HepG2 (cell line): ENCODE results near the gene ITPK1. TPM values are rescaled to one million over a fixed set of nuclear protein-coding genes. Genes with fewer than 3 reads are reported as not detected.
A peak's percentile ranks its signal among the peaks of the same experiment; 100 is the strongest.

Experiments used
- ATF7-NPFF ChIP-seq: sonication (generic); formaldehyde crosslinking; IDR thresholded peaks from 2 replicates; pipeline ENCODE4 v1.8.1; 2023; ENCODE audit warnings: mild to moderate bottlenecking, low read depth, missing genetic modification reagents, moderate library complexity
- CEBPB ChIP-seq: IDR thresholded peaks from 2 replicates; pipeline ENCODE4 v1.6.1; 2011; ENCODE audit warnings: low read depth, low read length, improper control_type of control experiment, borderline replicate concordance
- CEBPG ChIP-seq: IDR thresholded peaks from 2 replicates; pipeline ENCODE4 v1.6.1; 2016
- FOXO1 ChIP-seq: sonication (generic); formaldehyde crosslinking; IDR thresholded peaks from 2 replicates; pipeline ENCODE4 v1.4.0; 2020; ENCODE audit warnings: missing genetic modification reagents
- HHEX ChIP-seq: IDR thresholded peaks from 2 replicates; pipeline ENCODE4 v1.6.1; 2016; ENCODE audit warnings: control low read depth
- KAT2B ChIP-seq: fragments of 150-350 bp; IDR thresholded peaks from 2 replicates; pipeline ENCODE4 v1.6.1; 2014; ENCODE audit warnings: low read depth, low read length, borderline replicate concordance
- MAFK ChIP-seq, 2 experiments: IDR thresholded peaks in 1 of 2; conservative IDR thresholded peaks in 1 of 2; 2 replicates each; pipeline ENCODE4 v1.6.1; 2011; ENCODE audit warnings: improper control_type of control experiment in 2 of 2, low read length in 2 of 2
- MBD4 ChIP-seq: IDR thresholded peaks from 2 replicates; pipeline ENCODE4 v1.6.1; 2012; ENCODE audit warnings: low read length, inconsistent platforms, borderline replicate concordance
- NR3C1 ChIP-seq: sonication (generic); formaldehyde crosslinking; IDR thresholded peaks from 2 replicates; pipeline ENCODE4 v1.4.0; 2020; ENCODE audit warnings: missing genetic modification reagents
- PITX1 ChIP-seq: sonication (generic); formaldehyde crosslinking; IDR thresholded peaks from 2 replicates; pipeline ENCODE4 v1.5.1; 2020; ENCODE audit warnings: mild to moderate bottlenecking, missing genetic modification reagents
- POGZ ChIP-seq: sonication (generic); formaldehyde crosslinking; IDR thresholded peaks from 2 replicates; pipeline ENCODE4 v1.4.0; 2020; ENCODE audit warnings: mild to moderate bottlenecking, missing genetic modification reagents
- TBL1XR1 ChIP-seq: fragments of 150-350 bp; IDR thresholded peaks from 2 replicates; pipeline ENCODE4 v1.6.1; 2014; ENCODE audit warnings: borderline replicate concordance, low read length; ENCODE audit not compliant: partially characterized antibody
- TRIM24 ChIP-seq: sonication (generic); formaldehyde crosslinking; IDR thresholded peaks from 2 replicates; pipeline ENCODE4 v1.8.0; 2022; ENCODE audit warnings: mild to moderate bottlenecking, missing genetic modification reagents
- ZNF20 ChIP-seq: sonication (generic); formaldehyde crosslinking; IDR thresholded peaks from 2 replicates; pipeline ENCODE4 v1.4.0; 2020; ENCODE audit warnings: mild to moderate bottlenecking, moderate library complexity, missing genetic modification reagents
- ZNF205 ChIP-seq: IDR thresholded peaks from 2 replicates; pipeline ENCODE4 v1.6.1; 2018; ENCODE audit warnings: missing biosample characterization, missing genetic modification reagents
- ZNF224 ChIP-seq: sonication (generic); formaldehyde crosslinking; IDR thresholded peaks from 2 replicates; pipeline ENCODE4 v1.5.0; 2020; ENCODE audit warnings: mild to moderate bottlenecking, missing genetic modification reagents
- ZNF230 ChIP-seq: sonication (generic); formaldehyde crosslinking; IDR thresholded peaks from 2 replicates; pipeline ENCODE4 v1.4.0; 2020; ENCODE audit warnings: mild to moderate bottlenecking, missing genetic modification reagents
- ZNF251 ChIP-seq: sonication (generic); formaldehyde crosslinking; IDR thresholded peaks from 2 replicates; pipeline ENCODE4 v1.9.0; 2021; ENCODE audit warnings: mild to moderate bottlenecking, missing genetic modification reagents
- ZNF256 ChIP-seq: sonication (generic); formaldehyde crosslinking; conservative IDR thresholded peaks from 2 replicates; pipeline ENCODE4 v1.4.0; 2020; ENCODE audit warnings: missing genetic modification reagents
- ZNF350 ChIP-seq: sonication (generic); formaldehyde crosslinking; IDR thresholded peaks from 2 replicates; pipeline ENCODE4 v1.4.0; 2020; ENCODE audit warnings: mild to moderate bottlenecking, low read depth, missing genetic modification reagents, borderline replicate concordance
- ZNF503 ChIP-seq: sonication (generic); formaldehyde crosslinking; IDR thresholded peaks from 2 replicates; pipeline ENCODE4 v1.4.0; 2020; ENCODE audit warnings: missing genetic modification reagents
- ZNF670 ChIP-seq: sonication (generic); formaldehyde crosslinking; IDR thresholded peaks from 2 replicates; pipeline ENCODE4 v1.8.0; 2022; ENCODE audit warnings: mild to moderate bottlenecking, missing genetic modification reagents, borderline replicate concordance
- ZNF737 ChIP-seq: sonication (generic); formaldehyde crosslinking; IDR thresholded peaks from 2 replicates; pipeline ENCODE4 v1.5.0; 2020; ENCODE audit warnings: missing genetic modification reagents, mild to moderate bottlenecking, borderline replicate concordance
- ZNF782 ChIP-seq: sonication (generic); formaldehyde crosslinking; IDR thresholded peaks from 2 replicates; pipeline ENCODE4 v1.4.0; 2020; ENCODE audit warnings: missing genetic modification reagents, mild to moderate bottlenecking, borderline replicate concordance
- polyA plus RNA-seq, 8 experiments: library from polyadenylated mRNA; depleted of rRNA in 3 of 8; stranded (reverse) in 7 of 8; unstranded in 1 of 8; fragments of >200 nt; fragmentation: Illumina TruSeq in 4 of 8; extraction: Trizol in 4 of 8; gene quantifications; 2 replicates each; pipeline versions ENCODE4 v1.2.1 to v1.2.3, GENCODE V29; 2011 to 2016; ENCODE audit warnings: low read depth in 4 of 8, missing spikeins in 1 of 8, mixed read lengths in 1 of 8; ENCODE audit not compliant: insufficient read depth in 1 of 8
- total RNA-seq, 5 experiments: library from RNA; depleted of rRNA; stranded (reverse); fragments of >200 nt; fragmentation: Illumina TruSeq; extraction: Trizol; gene quantifications; 2 replicates each; pipeline ENCODE4 v1.2.3, GENCODE V29; 2016; ENCODE audit warnings: low read depth in 1 of 5
- TF ChIP-seq, protein P1 (sequence below): IDR thresholded peaks from 2 replicates; pipeline ENCODE4 v1.6.1; 2018; ENCODE audit warnings: missing genetic modification reagents
- TF ChIP-seq, protein P2 (sequence below): sonication (generic); formaldehyde crosslinking; IDR thresholded peaks from 2 replicates; pipeline ENCODE4 v1.8.0; 2022; ENCODE audit warnings: missing genetic modification reagents, mild to moderate bottlenecking, inconsistent platforms, borderline replicate concordance
- TF ChIP-seq, protein P3 (sequence below): sonication (generic); formaldehyde crosslinking; IDR thresholded peaks from 2 replicates; pipeline ENCODE4 v1.5.0; 2020; ENCODE audit warnings: missing genetic modification reagents, mild to moderate bottlenecking, borderline replicate concordance

Gene ITPK1
- total and polyA plus RNA-seq, 2 of the 13 experiments (the other 11 are each of a cell fraction or from before 2014, with no cell fraction given): 20.5 to 47.5 TPM

DNA sequence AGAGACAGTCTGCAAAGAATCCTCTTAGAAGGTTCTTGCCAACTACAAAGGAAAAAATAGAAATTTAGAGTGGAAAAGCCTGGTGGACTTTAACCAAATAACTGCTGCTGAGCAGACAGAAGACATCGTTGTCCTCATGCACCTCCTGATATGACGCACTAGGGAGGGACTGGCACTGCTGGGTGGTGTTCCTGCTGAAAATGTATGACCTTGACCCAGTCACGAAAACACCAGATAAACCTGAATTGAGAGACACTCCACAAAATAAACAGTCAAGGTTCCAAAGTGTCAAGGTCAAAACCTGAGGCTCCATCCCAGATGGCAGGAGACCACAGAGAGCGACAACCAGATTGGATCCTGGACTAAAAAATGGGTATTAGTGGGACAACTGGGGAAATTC is 130.8 kb downstream of the ITPK1 start (continued):
- TF ChIP-seq, protein P1, sequence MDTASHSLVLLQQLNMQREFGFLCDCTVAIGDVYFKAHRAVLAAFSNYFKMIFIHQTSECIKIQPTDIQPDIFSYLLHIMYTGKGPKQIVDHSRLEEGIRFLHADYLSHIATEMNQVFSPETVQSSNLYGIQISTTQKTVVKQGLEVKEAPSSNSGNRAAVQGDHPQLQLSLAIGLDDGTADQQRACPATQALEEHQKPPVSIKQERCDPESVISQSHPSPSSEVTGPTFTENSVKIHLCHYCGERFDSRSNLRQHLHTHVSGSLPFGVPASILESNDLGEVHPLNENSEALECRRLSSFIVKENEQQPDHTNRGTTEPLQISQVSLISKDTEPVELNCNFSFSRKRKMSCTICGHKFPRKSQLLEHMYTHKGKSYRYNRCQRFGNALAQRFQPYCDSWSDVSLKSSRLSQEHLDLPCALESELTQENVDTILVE (CRISPR knock-in tag): peak; percentile 29; the same call in 1 of the 2 replicates
- TF ChIP-seq HHEX (0 out of 2 replicates have a peak, but pooled peaks have one; percentile 44), CEBPB (no peak), POGZ (CRISPR knock-in tag) (no peak; the same call in 1 of the 2 replicates), ZNF205 (peak; percentile 74; the same call in 1 of the 2 replicates), TRIM24 (CRISPR knock-in tag) (no peak), PITX1 (peak; percentile 67; the same call in 1 of the 2 replicates), KAT2B (no peak), ZNF503 (CRISPR knock-in tag) (peak; percentile 90), ZNF20 (CRISPR knock-in tag) (no peak), FOXO1 (peak; percentile 94), NR3C1 (CRISPR knock-in tag) (no peak), ATF7-NPFF (peak; percentile 45; the same call in 1 of the 2 replicates), MAFK (conservative IDR thresholded peaks at IDR 0.05 in 1 of 2, IDR thresholded peaks at IDR 0.05 in 1 of 2; ENCODE audit: low read length in 2 of 2) (peak in 1 of 2 experiments; percentile 51; a peak in 2 of 4 replicates), ZNF256 (CRISPR knock-in tag) (no peak), ZNF350 (CRISPR knock-in tag) (peak; percentile 30; the same call in 1 of the 2 replicates), ZNF251 (no peak), ZNF670 (CRISPR knock-in tag) (0 out of 2 replicates have a peak, but pooled peaks have one; percentile 86), ZNF230 (CRISPR knock-in tag) (0 out of 2 replicates have a peak, but pooled peaks have one; percentile 35), ZNF782 (CRISPR knock-in tag) (peak; percentile 28; the same call in 1 of the 2 replicates), MBD4 (no peak; the same call in 1 of the 2 replicates), TBL1XR1 (peak; percentile 99), ZNF224 (CRISPR knock-in tag) (no peak), ZNF737 (no peak), CEBPG (CRISPR knock-in tag) (peak; percentile 19; the same call in 1 of the 2 replicates)
- TF ChIP-seq, protein P2, sequence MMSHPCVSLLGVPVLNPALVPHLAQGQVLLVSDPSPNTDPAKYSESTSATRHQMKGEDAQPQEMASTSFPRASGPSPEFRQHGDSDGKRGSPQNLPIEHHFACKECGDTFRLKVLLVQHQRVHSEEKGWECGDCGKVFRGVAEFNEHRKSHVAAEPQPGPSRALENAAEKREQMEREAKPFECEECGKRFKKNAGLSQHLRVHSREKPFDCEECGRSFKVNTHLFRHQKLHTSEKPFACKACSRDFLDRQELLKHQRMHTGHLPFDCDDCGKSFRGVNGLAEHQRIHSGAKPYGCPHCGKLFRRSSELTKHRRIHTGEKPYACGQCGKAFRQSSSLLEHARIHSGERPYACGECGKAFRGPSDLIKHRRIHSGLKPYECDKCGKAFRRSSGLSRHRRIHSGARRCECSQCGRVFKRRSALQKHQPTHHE (CRISPR knock-in tag): no peak
- TF ChIP-seq, protein P3, sequence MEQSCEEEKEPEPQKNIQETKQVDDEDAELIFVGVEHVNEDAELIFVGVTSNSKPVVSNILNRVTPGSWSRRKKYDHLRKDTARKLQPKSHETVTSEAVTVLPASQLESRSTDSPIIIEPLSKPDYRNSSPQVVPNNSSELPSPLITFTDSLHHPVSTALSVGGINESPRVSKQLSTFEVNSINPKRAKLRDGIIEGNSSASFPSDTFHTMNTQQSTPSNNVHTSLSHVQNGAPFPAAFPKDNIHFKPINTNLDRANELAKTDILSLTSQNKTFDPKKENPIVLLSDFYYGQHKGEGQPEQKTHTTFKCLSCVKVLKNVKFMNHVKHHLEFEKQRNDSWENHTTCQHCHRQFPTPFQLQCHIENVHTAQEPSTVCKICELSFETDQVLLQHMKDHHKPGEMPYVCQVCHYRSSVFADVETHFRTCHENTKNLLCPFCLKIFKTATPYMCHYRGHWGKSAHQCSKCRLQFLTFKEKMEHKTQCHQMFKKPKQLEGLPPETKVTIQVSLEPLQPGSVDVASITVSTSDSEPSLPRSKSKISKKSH (CRISPR knock-in tag): no peak
